GM19035 (cell line): Measurements from ENCODE around the gene CFAP20DC.
A peak's percentile ranks its signal among the peaks of the same experiment; 100 is the strongest.
"Not testable (repeated sequence)": the region's sequence is repeated elsewhere in the genome, so short reads cannot be mapped to it uniquely, and the experiment has no call there.

Source experiments
- ATAC-seq: cut with Tn5 transposase; IDR thresholded peaks from one replicate; pipeline ENCODE4 v1.9.1; 2021; ENCODE audit not compliant: unreplicated experiment

The CFAP20DC gene

GRCh38 chr3:58965865-58966264, 84.0 kb downstream of the CFAP20DC start:
- no peak for ATAC-seq

- ATAC-seq: no peak
These were observed 85.8 kb downstream of the CFAP20DC start for GRCh38 chr3:58963928-58964503.

GRCh38 chr3:58962816-58963215, 87.0 kb downstream of the CFAP20DC start:
- ATAC-seq: no peak

- ATAC-seq: no peak
These were observed 87.7 kb downstream of the CFAP20DC start for GRCh38 chr3:58962040-58962651.

GRCh38 chr3:58955308-58955707, 94.5 kb downstream of the CFAP20DC start:
- ATAC-seq: no peak

- no peak for ATAC-seq
These were observed 96.5 kb downstream of the CFAP20DC start for GRCh38 chr3:58953288-58953687.

- ATAC-seq: no peak
These were observed 97.5 kb downstream of the CFAP20DC start for GRCh38 chr3:58952128-58952917.

- ATAC-seq: no peak
These were observed 101.8 kb downstream of the CFAP20DC start for GRCh38 chr3:58948018-58948417.

- no peak for ATAC-seq
These were observed 103.0 kb downstream of the CFAP20DC start for GRCh38 chr3:58946875-58947274.

GRCh38 chr3:58938057-58938456, 111.8 kb downstream of the CFAP20DC start:
- ATAC-seq: no peak

GRCh38 chr3:58924578-58924977, 125.2 kb downstream of the CFAP20DC start:
- ATAC-seq: no peak

GRCh38 chr3:58900386-58900785, 149.4 kb downstream of the CFAP20DC start:
- no peak for ATAC-seq

- ATAC-seq: peak; percentile 21
These were observed 149.9 kb downstream of the CFAP20DC start for GRCh38 chr3:58899953-58900298.

- peak; percentile 86 for ATAC-seq
These were observed 150.5 kb downstream of the CFAP20DC start for GRCh38 chr3:58899159-58899952.

- ATAC-seq: no peak
These were observed 151.3 kb downstream of the CFAP20DC start for GRCh38 chr3:58898513-58898912.

- ATAC-seq: no peak
These were observed 152.2 kb downstream of the CFAP20DC start for GRCh38 chr3:58897646-58898045.

- not testable (repeated sequence) for ATAC-seq
These were observed 154.1 kb downstream of the CFAP20DC start for GRCh38 chr3:58895678-58896077.

GRCh38 chr3:58892526-58892925, 157.3 kb downstream of the CFAP20DC start:
- ATAC-seq: not testable (repeated sequence)

- ATAC-seq: no peak
These were observed 161.7 kb downstream of the CFAP20DC start for GRCh38 chr3:58888087-58888486.

GRCh38 chr3:58884453-58884852, 165.4 kb downstream of the CFAP20DC start:
- no peak for ATAC-seq

GRCh38 chr3:58880182-58880581, 169.6 kb downstream of the CFAP20DC start:
- ATAC-seq: no peak
